ENCODE measurements around the gene MYL6. TPM values are rescaled to one million over a fixed set of nuclear protein-coding genes. Genes with fewer than 3 reads are reported as not detected.

Gene MYL6
- total and polyA plus RNA-seq, 9 of the 15 experiments (the other 6 are each of a cell fraction or from before 2014, with no cell fraction given) = 557 to 1,664 (median 958) TPM

DNA sequence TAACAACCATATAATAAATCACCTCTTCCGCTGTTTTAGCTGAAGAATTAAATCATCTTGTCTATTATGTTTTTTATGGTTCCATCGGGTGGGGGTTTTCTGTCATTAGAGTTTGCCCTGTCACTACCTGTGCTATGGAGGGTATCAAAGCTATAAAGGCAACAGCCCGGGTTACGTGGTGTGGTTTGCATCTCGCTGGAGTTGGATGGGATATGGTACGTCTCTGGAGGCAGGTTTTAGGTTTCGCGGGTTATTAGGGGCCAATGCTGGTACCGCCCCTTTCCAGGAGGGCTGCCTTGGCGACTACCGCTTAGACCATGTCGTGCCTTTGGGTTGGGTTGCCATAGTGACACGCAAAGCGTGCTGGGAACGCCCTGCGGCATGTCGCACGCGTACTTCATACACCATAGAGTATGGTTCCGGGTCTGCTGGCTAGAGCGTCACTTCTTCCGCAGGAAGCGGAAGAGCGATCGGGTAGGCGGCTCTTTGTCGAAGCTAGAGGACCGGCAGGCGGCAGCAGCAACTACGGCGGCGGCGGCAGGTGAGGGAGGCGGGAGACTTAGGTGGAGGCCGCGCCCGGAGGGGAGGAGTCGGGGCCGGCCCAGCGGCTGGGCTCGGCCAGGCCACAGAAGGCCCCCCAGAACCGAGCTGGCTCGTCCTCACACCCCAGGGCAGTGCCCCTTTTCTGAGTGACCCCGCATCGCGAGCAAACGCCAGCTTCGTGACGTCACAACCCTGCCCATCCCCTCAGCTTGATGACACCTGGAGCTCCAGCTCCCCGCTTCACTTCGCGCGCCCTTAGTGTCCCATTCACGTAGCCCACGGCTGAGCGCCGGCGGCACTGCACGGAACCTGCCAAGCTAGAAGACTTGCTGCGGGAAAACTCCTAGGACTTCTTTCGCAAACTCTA is 40.1 kb upstream of the MYL6 start, which contains the start of gene ZC3H10 (continued):
- peak; percentile 90 for TF ChIP-seq CCNT2 (IDR thresholded peaks at IDR 0.05; ENCODE audit: borderline replicate concordance, extremely low read depth, insufficient read length, low read depth, low read length)
- peak; percentile 14 to 44; a peak in 3 of 4 replicates for TF ChIP-seq RAD21 (CRISPR knock-in tag; conservative IDR thresholded peaks at IDR 0.05 in 1 of 2, IDR thresholded peaks at IDR 0.05 in 1 of 2)
- TF ChIP-seq KDM1A (IDR thresholded peaks at IDR 0.05) = no peak
- no peak for TF ChIP-seq ZNF589 (CRISPR knock-in tag; IDR thresholded peaks at IDR 0.05; ENCODE audit: low read depth)
- TF ChIP-seq, protein P1, sequence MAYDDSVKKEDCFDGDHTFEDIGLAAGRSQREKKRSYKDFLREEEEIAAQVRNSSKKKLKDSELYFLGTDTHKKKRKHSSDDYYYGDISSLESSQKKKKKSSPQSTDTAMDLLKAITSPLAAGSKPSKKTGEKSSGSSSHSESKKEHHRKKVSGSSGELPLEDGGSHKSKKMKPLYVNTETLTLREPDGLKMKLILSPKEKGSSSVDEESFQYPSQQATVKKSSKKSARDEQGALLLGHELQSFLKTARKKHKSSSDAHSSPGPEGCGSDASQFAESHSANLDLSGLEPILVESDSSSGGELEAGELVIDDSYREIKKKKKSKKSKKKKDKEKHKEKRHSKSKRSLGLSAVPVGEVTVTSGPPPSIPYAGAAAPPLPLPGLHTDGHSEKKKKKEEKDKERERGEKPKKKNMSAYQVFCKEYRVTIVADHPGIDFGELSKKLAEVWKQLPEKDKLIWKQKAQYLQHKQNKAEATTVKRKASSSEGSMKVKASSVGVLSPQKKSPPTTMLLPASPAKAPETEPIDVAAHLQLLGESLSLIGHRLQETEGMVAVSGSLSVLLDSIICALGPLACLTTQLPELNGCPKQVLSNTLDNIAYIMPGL (CRISPR knock-in tag; IDR thresholded peaks at IDR 0.05) = peak; percentile 72; the same call in 1 of the 2 replicates
- peak; percentile 99 for TF ChIP-seq FIP1L1 (IDR thresholded peaks at IDR 0.05; ENCODE audit: low read depth, low read length, poor library complexity, severe bottlenecking)
- TF ChIP-seq, protein P2, sequence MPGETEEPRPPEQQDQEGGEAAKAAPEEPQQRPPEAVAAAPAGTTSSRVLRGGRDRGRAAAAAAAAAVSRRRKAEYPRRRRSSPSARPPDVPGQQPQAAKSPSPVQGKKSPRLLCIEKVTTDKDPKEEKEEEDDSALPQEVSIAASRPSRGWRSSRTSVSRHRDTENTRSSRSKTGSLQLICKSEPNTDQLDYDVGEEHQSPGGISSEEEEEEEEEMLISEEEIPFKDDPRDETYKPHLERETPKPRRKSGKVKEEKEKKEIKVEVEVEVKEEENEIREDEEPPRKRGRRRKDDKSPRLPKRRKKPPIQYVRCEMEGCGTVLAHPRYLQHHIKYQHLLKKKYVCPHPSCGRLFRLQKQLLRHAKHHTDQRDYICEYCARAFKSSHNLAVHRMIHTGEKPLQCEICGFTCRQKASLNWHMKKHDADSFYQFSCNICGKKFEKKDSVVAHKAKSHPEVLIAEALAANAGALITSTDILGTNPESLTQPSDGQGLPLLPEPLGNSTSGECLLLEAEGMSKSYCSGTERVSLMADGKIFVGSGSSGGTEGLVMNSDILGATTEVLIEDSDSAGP (CRISPR knock-in tag; IDR thresholded peaks at IDR 0.05) = no peak
- peak; percentile 60; the same call in 1 of the 2 replicates for TF ChIP-seq SIN3B (IDR thresholded peaks at IDR 0.05; ENCODE audit: low read depth)
- TF ChIP-seq KAT7 (CRISPR knock-in tag; IDR thresholded peaks at IDR 0.05; ENCODE audit: borderline replicate concordance) = peak; percentile 99; the same call in 1 of the 2 replicates
- TF ChIP-seq RHOXF2B (CRISPR knock-in tag; conservative IDR thresholded peaks at IDR 0.05) = peak; percentile 86; the same call in 1 of the 2 replicates
- peak; percentile 82 for TF ChIP-seq SNIP1 (IDR thresholded peaks at IDR 0.05; ENCODE audit: low read depth)
- TF ChIP-seq, protein P3, sequence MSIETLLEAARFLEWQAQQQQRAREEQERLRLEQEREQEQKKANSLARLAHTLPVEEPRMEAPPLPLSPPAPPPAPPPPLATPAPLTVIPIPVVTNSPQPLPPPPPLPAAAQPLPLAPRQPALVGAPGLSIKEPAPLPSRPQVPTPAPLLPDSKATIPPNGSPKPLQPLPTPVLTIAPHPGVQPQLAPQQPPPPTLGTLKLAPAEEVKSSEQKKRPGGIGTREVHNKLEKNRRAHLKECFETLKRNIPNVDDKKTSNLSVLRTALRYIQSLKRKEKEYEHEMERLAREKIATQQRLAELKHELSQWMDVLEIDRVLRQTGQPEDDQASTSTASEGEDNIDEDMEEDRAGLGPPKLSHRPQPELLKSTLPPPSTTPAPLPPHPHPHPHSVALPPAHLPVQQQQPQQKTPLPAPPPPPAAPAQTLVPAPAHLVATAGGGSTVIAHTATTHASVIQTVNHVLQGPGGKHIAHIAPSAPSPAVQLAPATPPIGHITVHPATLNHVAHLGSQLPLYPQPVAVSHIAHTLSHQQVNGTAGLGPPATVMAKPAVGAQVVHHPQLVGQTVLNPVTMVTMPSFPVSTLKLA (conservative IDR thresholded peaks at IDR 0.05) = peak; percentile 97 to 98
- peak; percentile 99 for TF ChIP-seq SP1 (CRISPR knock-in tag; IDR thresholded peaks at IDR 0.05)
- no peak for TF ChIP-seq ZNF311 (CRISPR knock-in tag; IDR thresholded peaks at IDR 0.05)
- TF ChIP-seq IRF1 (CRISPR knock-in tag; IDR thresholded peaks at IDR 0.05; ENCODE audit: borderline replicate concordance) = no peak
- TF ChIP-seq USF2 (CRISPR knock-in tag; IDR thresholded peaks at IDR 0.05) = no peak
- TF ChIP-seq NUFIP1 (IDR thresholded peaks at IDR 0.05; ENCODE audit: partially characterized antibody) = no peak
- TF ChIP-seq HIVEP1 (CRISPR knock-in tag; IDR thresholded peaks at IDR 0.05) = 0 out of 2 replicates have a peak, but pooled peaks have one; percentile 62
- TF ChIP-seq ELF2 (CRISPR knock-in tag; IDR thresholded peaks at IDR 0.05) = peak; percentile 97

All from K562 (cell line).